Adrenal gland (tissue), 12 donors: ENCODE results near the gene DNAL1. TPM values are rescaled to one million over a fixed set of nuclear protein-coding genes. Genes with fewer than 3 reads are reported as not detected.

Source experiments
- DNase-seq, 7 donors: peaks; one replicate each; pipeline ENCODE4 v3.0.0-alpha.2; 2019 to 2020
- H3K27ac ChIP-seq, 5 donors: fragments of 200-600 bp; sonication (generic) in 4 of 5; 1 replicate in 3 of 5; 2 replicates in 2 of 5; pipeline versions ENCODE4 v1.5.1 to v1.8.0; 2016 to 2020; ENCODE audit warnings: mild to moderate bottlenecking in 1 of 5
- H3K27me3 ChIP-seq: fragments of 200-600 bp; 2 replicates; pipeline ENCODE4 v1.8.0; 2021
- H3K36me3 ChIP-seq, 2 donors: fragments of 200-600 bp; replicated peaks in 1 of 2; 1 replicate in 1 of 2; 2 replicates in 1 of 2; pipeline versions ENCODE4 v1.5.1 to v1.8.0; 2018 to 2022
- H3K4me1 ChIP-seq, 2 donors: fragments of 200-600 bp; replicated peaks in 1 of 2; 1 replicate in 1 of 2; 2 replicates in 1 of 2; pipeline versions ENCODE4 v1.5.1 to v1.8.0; 2018 to 2021
- H3K4me3 ChIP-seq, 4 donors: fragments of 200-600 bp; sonication (generic) in 3 of 4; one replicate each; pipeline ENCODE4 v1.5.1; 2016 to 2018
- H3K9me3 ChIP-seq, 3 donors: fragments of 200-600 bp; sonication (generic) in 1 of 3; replicated peaks in 1 of 3; 1 replicate in 2 of 3; 2 replicates in 1 of 3; pipeline versions ENCODE4 v1.5.1 to v1.8.0; 2016 to 2021
- POLR2A ChIP-seq, 2 donors: fragments of 450-650 bp; IDR thresholded peaks; one replicate each; pipeline ENCODE4 v1.6.1; 2017; ENCODE audit warnings: antibody characterized with exemption in 2 of 2, mild to moderate bottlenecking in 2 of 2, moderate library complexity in 1 of 2
- WGBS, 4 donors: extraction: QIAGEN DNeasy Blood & Tissue Kit in 2 of 4; methylation state at CpG; one replicate each; pipeline versions ENCODE4 v1.1.5 to v1.1.7; 2013 to 2017; 5-methylcytosine and 5-hydroxymethylcytosine counted together
- intact Hi-C, 2 donors: fragments of 100-400 bp; cut with DNase I; formaldehyde crosslinking; loops; one replicate each; pipeline versions ENCODE4 v1.14.1 to v1.15.0; 2022 to 2023
- polyA plus RNA-seq, 3 donors: library from polyadenylated mRNA; stranded (reverse); fragments of 200-250 nt in 2 of 3; fragments of 350-450 nt in 1 of 3; fragmentation: Illumina TruSeq in 1 of 3; extraction: RNeasy Lipid Tissue Mini Kit (QIAGEN cat#74804) in 1 of 3; gene quantifications; one replicate each; pipeline ENCODE4 v1.2.3, GENCODE V29; 2013 to 2014
- total RNA-seq, 9 donors: library from RNA; depleted of rRNA in 4 of 9; stranded (reverse); fragments of >200 nt in 4 of 9; fragments of 120-200 nt in 1 of 9; fragmentation: NEBNext Ultra II Directional in 1 of 9; extraction: Animal tissue kit (Norgen Biotek cat#: 25700) in 1 of 9; gene quantifications; one replicate each; pipeline versions ENCODE4 v1.1.0 to v1.2.4, GENCODE V29; 2013 to 2023
- TF ChIP-seq, protein P1 (sequence below), 6 experiments: fragments of 450-650 bp in 4 of 6; fragments of 200-600 bp in 2 of 6; sonication (generic) in 1 of 6; IDR thresholded peaks; 1 replicate in 5 of 6; 2 replicates in 1 of 6; pipeline versions ENCODE4 v1.5.1 to v1.8.0; 2016 to 2021; ENCODE audit warnings: antibody characterized with exemption in 6 of 6, mild to moderate bottlenecking in 2 of 6, moderate library complexity in 1 of 6
- donor health status: healthy with polysubstance abuse.
- donor health status: Bipolar disorder and iron deficiency.
- donor health status: DM: yes; HTN: yes; CAD: no.
- donor health status: DM: no; HTN: no; CAD: no.
- donor health status: DM: no; HTN: no; CAD: no.
- donor health status: DM: yes; HTN: yes; CAD: no.

DNAL1 gene
- total and polyA plus RNA-seq, 12 donors: 3.6 to 24.2 (median 13.0) TPM

DNA sequence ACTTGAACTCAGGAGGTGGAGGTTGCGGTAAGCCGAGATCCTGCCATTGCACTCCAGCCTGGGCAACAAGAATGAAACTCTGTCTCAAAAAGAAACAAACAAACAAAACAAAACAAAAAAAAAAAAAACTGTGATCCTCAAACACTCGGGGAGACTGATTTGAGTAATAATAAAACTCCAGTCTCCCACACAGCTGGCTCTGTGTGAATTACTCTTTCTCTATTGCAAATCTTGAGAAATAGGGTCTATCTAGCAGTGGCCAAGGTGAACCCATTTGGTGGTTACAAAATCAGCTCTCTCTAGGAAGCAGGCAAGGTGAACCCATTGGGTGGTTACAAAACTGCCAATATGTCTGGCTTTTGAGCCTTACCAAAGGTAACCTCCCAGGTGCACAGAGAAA is 38.5 kb upstream of the DNAL1 start:
- Histone ChIP-seq H3K27ac (no peak overlapping the region), H3K4me1 (no peaks in the 10 kb centered on the region), H3K4me3 (no peak overlapping the region), H3K36me3 (no peaks in the 10 kb centered on the region), H3K27me3 (no peaks in the 10 kb centered on the region), H3K9me3 (no peaks in the 10 kb centered on the region)
- intact Hi-C loops: no loop called here
- DNase-seq: no peak
- TF ChIP-seq, protein P1, sequence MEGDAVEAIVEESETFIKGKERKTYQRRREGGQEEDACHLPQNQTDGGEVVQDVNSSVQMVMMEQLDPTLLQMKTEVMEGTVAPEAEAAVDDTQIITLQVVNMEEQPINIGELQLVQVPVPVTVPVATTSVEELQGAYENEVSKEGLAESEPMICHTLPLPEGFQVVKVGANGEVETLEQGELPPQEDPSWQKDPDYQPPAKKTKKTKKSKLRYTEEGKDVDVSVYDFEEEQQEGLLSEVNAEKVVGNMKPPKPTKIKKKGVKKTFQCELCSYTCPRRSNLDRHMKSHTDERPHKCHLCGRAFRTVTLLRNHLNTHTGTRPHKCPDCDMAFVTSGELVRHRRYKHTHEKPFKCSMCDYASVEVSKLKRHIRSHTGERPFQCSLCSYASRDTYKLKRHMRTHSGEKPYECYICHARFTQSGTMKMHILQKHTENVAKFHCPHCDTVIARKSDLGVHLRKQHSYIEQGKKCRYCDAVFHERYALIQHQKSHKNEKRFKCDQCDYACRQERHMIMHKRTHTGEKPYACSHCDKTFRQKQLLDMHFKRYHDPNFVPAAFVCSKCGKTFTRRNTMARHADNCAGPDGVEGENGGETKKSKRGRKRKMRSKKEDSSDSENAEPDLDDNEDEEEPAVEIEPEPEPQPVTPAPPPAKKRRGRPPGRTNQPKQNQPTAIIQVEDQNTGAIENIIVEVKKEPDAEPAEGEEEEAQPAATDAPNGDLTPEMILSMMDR (IDR thresholded peaks at IDR 0.05): no peak
- TF ChIP-seq POLR2A (IDR thresholded peaks at IDR 0.05): no peak
- WGBS, 4 donors: 93 to 96% (median 94%) methylated on average over 3 of the region's 3 CpGs

DNA sequence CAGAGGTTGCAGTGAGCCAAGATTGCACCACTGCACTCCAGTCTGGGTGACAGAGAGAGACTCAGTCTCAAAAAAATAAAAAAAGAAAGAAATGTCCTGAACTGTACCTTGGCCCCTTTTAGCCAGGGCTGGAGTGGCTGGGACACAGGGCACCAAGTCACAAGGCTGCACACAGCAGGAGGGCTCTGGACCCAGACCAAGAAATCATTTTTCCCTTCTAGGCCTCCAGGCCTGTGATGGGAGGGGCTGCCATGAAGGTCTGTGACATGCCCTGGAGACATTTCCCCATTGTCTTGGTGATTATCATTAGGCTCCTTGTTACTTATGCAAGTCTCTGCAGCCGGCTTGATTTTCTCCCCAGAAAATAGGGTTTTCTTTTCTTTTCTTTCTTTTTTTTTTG is 37.5 kb upstream of the DNAL1 start:
- intact Hi-C loops: no loop called here
- TF ChIP-seq, protein P1 (IDR thresholded peaks at IDR 0.05): no peak
- no peak for TF ChIP-seq POLR2A (IDR thresholded peaks at IDR 0.05)
- Histone ChIP-seq H3K27ac (no peak overlapping the region), H3K27me3 (no peaks in the 10 kb centered on the region), H3K36me3 (no peaks in the 10 kb centered on the region), H3K9me3 (no peaks in the 10 kb centered on the region), H3K4me3 (no peak overlapping the region), H3K4me1 (no peaks in the 10 kb centered on the region)
- 90 to 100% (median 96%) methylated on average over 1 of the region's 1 CpG for WGBS, 4 donors
- DNase-seq: no peak

DNA sequence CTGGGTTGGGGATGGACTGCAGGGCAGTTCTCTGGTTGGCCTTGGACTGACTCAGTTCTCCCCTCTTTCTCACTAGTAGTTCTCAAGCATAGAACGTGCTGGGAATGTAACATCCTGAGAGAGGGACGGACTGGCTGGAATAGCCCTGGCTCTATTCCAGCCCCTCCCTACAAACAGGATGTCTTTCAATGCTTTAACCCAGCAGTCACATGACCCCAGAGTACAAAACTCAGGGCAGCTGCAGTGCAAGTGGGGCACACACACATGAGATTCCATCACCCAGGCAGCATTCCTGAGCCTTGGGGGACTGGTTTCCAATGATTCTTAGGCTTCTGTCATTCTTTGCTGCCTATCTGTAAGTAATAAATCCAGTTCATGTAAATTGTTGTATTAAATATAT is 34.1 kb upstream of the DNAL1 start:
- intact Hi-C loops: no loop called here
- Histone ChIP-seq H3K36me3 (no peaks in the 10 kb centered on the region), H3K4me3 (no peak overlapping the region), H3K27me3 (no peaks in the 10 kb centered on the region), H3K9me3 (no peaks in the 10 kb centered on the region), H3K27ac (no peak overlapping the region), H3K4me1 (peaks cover 0 to 4% of the 10 kb centered on the region in 2 donors)
- peak in 1 of 7 donors; percentile 8 for DNase-seq
- 37 to 59% (median 41%) methylated on average over 2 of the region's 2 CpGs for WGBS, 4 donors
- TF ChIP-seq, protein P1 (IDR thresholded peaks at IDR 0.05): no peak
- TF ChIP-seq POLR2A (IDR thresholded peaks at IDR 0.05): no peak

DNA sequence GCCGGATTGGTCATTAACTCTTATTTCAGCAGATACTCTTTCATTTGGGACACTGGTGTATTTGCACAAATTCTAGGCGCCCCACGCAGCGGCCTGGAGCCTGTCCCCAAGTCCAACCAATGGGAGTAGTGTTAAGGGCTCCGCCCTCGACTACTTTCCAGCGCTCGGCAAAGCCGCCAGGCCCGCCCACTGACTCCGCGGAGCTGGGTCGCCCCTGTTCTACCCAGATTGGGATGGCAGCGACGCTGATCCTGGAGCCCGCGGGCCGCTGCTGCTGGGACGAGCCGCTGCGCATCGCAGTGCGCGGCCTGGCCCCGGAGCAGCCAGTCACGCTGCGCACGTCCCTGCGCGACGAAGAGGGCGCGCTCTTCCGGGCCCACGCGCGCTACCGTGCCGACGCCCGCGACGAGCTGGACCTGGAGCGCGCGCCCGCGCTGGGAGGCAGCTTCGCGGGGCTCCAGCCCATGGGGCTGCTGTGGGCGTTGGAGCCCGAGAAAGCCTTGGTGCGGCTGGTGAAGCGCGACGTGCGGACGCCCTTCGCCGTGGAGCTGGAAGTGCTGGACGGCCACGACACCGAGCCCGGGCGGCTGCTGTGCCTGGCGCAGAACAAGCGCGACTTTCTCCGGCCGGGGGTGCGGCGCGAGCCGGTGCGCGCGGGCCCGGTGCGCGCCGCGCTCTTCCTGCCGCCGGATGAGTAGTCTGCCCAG is 32.3 kb upstream of the DNAL1 start, which contains the start of gene ACOT6:
ACOT6 (plus strand) TSS at position 179 of the 707 bp plus-strand sequence; CDS start at position 234, 55 bp downstream.
- H3K36me3 ChIP-seq: no peaks in the 10 kb centered on the region
- no peaks in the 10 kb centered on the region for H3K9me3 ChIP-seq
- no peaks in the 10 kb centered on the region for H3K27me3 ChIP-seq
- peak; percentile 66 to 81 (median 79) for DNase-seq
- peaks cover 0 to 4% of the 10 kb centered on the region in 2 donors for H3K4me1 ChIP-seq
- intact Hi-C loops: no loop called here
- 0 to 1% (median 1%) methylated on average over 1 to 84 of the region's 84 CpGs for WGBS, 4 donors
- H3K27ac ChIP-seq: peak within 1 kb of the TSS in 4 of 5 donors; percentile 44 to 84 (median 78)
- H3K4me3 ChIP-seq: peak within 1 kb of the TSS in 3 of 4 donors; percentile 33 to 62 (median 47)
- peak in 1 of 2 donors; percentile 55 for TF ChIP-seq POLR2A (IDR thresholded peaks at IDR 0.05)
- TF ChIP-seq, protein P1 (IDR thresholded peaks at IDR 0.05): no peak
